ENCODE data around the gene LDHAL6A.
"Not testable (repeated sequence)": the region's sequence is repeated elsewhere in the genome, so short reads cannot be mapped to it uniquely, and the experiment has no call there.

Gene LDHAL6A

DNA sequence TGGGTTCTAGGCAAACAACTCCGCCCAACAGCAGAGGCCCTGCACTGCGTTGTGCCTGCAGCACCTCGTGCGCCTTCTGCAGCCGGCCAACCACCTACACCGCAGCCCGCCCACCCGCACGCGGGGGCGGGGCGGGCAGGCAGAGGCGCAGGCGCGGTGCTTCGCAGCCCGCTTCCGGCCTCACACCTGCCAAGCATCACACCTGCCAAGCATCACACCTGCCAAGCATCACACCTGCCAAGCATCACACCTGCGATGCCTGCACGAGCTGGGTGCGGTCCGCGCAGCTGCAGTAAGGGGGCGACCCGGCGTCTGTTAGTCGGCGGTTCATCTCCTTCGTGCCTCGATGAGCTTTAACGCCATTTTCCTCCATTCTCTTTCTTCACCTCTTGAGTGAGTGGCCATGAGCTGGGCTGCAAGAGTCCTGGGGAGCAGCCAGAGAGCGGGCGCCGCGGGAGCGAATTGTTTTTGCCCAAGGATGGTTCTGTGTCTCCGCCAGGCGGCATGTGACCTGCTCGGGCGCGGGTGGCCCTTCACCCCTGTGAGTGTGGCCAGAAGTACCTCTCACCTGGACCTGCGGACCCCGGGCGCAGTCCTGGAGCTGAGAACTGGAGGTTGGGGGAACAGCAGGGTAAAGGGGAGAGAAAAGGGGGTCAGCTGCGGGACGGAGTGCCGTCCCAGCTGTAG is at the start of gene LDHAL6A:
Gene LDHAL6A (plus strand): TSS at position 171 of the 687 bp plus-strand sequence. CDS start 825 bp downstream, outside the sequence.
- peak; percentile 5 for DNase-seq

DNA sequence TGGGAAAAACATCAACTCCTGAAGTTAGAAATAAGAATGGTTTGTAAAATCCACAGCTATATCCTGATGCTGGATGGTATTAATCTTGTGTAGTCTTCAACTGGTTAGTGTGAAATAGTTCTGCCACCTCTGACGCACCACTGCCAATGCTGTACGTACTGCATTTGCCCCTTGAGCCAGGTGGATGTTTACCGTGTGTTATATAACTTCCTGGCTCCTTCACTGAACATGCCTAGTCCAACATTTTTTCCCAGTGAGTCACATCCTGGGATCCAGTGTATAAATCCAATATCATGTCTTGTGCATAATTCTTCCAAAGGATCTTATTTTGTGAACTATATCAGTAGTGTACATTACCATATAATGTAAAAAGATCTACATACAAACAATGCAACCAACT is 48.3 kb upstream of the LDHAL6A start:
- not testable (repeated sequence) for DNase-seq

DNA sequence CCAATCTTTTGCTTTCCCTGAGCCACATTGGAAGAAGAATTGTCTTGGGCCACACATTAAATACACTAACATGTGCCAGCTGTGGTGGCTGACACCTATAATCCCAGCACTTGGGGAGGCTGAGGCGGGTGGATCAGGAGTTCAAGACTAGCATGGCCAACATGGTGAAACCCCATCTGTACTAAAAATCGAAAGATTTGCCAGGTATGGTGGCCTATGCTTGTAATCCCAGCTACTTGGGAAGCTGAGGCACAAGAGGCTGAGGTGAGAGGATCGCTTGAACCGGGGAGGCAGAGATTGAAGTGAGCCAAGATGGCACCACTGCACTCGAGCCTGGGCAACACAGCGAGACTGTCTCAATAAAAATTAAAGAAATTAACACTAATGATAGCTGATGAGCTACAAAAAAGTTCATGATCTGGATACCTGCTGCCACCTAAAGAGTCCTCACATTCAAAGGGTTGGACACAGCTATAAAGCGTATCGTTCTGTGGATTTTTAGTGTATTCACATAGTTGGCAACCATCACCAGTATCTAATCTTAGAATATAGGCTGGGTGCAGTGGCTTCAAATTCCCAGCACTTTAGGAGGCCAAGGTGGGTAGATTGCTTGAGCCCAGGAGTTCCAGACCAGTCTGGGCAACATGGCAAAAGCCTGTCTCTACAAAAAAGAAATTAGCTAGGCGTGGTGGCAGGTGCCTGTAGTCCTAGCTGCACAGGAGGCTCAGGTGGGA is 46.9 kb upstream of the LDHAL6A start:
- DNase-seq, result peak; percentile 35

DNA sequence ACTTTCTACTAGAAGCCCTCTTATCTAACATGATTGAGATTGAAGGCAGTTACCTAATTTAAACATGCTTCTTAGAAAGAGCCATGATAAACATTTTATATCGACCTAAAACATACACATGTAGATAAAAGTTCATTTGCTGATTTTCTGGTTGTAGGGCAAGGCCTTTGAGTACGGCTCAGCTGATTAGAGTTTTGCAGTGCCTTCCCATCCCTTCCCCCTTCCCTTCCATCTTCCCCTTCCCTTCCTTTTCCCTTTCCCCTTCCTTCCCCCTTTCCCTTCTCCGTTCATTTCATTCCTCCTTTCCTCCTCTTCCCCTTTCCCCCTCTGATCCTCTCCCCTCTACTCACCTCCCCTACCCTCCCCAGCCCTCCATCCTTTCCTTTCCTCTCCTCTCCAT is 39.2 kb upstream of the LDHAL6A start:
- no peak for DNase-seq

DNA sequence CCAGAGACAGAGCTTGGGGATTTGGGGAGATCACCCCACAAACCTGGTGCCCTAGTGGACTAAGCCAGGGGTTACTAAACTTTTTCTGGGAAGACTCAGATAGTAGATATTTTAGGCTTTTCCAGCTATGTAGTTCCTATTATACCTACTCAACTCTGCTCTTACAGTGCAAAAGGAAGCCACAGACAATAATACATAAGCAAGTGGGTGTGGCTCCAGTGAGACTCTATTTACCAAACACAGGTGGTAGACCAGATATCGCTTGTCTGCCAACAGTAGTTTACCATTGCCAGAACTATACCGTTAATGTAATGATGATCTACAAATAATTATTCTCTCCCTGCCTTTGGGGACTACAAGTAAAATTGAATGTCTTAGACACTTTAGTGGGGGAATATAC is 36.6 kb upstream of the LDHAL6A start:
- DNase-seq, result no peak

DNA sequence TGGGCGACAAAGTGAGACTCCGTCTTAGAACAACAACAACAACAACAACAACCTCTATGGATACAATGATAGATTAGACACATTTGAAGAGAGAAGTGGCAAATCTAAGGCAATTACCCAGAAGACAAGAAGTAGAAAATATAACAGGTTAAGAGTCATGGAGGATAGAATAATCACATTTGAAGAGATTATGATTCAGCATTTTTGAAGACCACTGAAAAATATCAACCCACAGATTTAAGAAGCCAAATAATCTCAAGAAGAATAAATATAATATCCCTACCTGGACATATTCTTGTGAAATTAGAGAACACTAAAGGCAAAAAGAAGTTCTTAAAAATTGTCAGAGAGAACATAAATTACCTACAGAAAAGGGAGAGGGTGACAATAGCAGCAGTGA is 35.6 kb upstream of the LDHAL6A start:
- no peak for DNase-seq

DNA sequence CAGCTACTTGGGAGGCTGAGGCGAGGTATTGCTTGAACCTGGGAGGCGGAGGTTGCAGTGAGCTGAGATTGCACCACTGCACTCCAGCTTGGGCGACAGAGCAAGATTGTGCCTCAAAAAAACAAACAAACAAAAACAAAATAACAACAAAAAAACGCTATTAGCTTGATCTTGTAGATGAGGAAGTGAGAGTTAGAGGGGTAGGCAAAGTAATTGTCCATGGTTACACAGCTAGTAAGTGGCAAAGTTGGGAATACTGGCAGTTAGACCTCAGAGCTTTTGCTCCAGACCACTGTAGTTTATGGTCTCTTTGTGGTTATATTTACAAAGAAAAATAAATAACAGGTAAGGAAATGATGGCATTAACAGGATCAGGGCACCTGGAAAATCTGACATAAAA is 28.4 kb upstream of the LDHAL6A start:
- no peak for DNase-seq

DNA sequence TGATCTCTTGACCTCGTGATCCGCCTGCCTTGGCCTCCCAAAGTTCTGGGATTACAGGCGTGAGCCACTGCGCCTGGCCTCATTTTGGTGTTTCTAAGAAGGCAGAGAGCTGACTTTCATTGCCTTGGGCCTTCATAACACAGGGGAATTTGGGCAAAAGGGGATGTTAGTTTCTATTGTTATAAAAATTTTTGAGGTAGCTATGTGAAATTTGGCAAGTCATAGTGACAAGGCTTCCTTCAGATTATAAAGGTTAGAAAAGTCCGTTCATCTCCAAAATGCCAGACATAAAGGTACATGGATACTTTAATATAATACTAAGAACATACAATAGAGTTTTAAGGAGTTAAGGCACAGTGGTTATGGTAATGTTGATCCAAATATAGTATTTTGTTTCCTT is 26.3 kb upstream of the LDHAL6A start:
- no peak for DNase-seq

DNA sequence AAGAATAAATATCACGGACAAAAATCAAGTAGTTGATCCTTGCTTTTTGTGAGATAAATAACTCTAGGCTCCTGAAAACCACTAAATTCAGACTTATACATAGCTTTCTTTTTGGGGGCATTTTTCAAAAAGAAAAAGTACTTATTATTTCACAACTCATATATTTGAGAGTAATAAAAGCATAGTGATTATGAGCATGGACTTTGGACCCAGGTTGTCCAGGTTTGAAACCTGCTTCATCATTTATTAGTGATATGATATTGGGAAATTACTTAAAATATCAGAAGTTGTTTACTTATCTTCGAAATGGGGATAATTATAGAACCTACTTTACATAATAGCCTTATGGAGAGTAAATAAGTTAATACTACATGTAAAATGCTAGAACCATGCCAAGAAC is 17.0 kb upstream of the LDHAL6A start:
- DNase-seq, result no peak

DNA sequence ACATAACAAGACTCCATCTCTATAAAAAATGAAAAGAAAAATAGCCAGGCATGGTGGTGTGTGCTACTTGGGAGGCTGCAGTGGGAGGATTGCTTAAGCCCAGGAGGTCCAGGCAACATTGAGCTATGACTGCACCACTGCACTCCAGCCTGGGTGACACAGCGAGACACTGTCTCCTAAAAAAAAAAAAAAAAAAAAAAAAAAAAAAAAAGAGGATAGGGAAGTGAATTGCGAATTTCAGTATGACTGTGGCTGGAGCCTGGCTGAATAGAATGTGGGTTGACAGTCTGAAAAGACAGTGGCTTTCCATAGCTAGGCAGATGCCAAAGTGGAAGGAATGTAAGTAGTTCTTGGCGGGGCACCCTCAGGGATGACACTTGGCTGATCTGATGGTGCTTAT is 6.4 kb upstream of the LDHAL6A start:
- no peak for DNase-seq

DNA sequence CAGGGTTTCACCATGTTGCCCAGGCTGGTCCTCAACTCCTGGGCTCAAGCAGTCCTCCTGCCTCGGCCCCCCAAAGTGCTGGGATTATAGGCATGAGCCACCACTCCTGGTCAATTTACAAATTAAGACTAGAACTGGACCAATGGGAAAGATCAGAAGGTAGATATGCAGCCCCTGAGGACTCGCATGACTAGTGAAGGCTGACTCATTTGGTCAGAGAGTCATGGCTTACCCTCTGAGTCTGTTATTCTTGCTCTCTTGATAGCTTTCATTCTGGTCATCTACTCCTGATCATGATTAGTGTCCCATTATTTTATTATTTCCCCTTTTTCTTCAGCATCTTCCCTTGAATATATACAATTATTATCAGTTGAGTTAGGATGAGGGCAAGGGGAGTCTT is 2.7 kb upstream of the LDHAL6A start:
- DNase-seq, result no peak

DNA sequence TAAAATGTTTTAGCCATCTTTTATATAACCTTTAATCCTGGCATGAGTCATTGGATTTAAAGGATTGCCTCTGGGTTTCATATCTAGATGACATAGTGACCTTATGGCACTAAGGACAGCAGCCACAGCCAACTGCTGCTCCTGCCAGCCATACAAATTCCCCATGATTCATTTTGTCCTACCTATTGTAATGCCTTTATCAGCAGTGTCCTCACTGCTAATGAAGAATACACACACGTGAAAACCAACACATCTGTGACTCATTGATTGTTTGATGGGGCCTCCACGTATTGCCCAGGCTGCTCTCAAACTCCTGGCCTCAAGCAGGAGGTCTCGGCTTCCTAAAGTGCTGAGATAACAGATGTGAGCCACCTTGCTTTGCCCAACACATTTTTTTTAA is 1.8 kb downstream of the LDHAL6A start:
- no peak for DNase-seq

DNA sequence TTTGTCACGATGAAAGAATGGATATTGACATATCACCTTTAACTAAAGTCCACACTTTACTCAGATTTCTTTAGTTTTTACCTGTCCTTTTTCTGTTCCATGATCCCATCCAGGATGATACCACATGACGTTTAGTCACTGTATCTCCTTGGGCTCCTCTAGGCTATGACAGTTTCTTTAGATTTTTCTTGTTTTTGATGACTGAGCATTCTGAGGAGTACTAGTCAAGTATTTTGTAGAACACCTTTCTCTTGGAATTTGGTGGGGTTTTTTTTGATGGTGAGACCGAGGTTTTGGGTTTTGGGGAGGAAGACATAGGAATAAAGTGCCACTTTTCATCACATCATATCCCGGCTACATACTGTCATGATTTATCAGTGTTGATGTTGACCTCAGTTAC is 4.0 kb downstream of the LDHAL6A start:
- DNase-seq, result no peak

DNA sequence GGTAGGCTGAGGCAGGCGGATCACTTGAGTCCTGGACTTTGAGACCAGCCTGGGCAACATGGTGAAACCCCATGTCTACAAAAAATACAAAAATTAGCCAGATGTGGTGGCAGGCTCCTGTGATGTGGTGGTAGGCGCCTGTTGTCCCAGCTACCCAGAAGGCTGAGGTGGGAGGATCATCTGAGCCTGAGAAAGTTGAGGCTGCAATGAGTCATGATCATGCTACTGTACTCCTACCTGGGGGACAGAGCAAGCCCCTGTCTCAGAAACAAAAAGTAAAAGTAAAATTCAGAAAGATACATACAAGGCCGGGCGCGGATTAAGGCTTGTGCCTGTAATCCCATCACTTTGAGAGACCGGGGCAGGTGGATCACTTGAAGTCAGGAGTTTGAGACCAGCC is 6.3 kb downstream of the LDHAL6A start:
- peak; percentile 6 for DNase-seq

DNA sequence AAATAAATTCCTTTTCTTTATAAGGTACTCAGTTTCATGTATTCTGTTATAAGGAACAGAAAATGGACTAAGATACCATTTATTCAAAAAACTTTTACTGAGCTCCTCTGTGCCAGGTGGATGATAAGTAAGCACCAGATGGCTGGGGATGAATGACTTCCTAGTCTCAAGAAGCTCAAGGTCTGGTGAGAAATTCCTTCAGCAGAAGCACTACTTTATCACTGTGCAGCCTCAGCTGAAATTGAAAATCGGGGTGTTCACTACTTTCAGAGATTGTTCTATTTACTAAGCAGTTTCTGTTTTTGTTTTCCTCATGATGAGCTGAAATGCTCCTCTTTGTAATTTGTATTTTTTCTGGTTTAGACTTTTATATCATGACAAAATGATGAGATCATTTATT is 7.8 kb downstream of the LDHAL6A start:
- DNase-seq, result no peak

DNA sequence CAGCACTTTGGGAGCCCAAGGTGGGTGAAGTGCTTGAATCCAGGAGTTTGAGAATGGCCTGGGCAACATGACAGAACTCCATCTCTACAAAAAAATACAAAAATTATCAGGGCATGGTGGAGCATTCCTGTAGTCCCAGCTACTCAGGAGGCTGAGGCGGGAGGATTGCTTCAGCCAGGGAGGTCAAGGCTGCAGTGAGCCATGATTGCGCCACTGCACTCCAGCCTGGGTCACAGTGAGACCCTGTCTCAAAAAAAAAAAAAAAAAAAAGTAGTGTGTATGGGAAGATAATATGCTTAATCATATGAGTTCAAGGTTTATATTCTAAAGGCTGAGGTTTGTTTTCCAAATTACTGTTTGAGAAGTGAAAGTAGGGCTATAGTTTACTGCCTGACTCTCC is 10.7 kb downstream of the LDHAL6A start:
- DNase-seq, result no peak

DNA sequence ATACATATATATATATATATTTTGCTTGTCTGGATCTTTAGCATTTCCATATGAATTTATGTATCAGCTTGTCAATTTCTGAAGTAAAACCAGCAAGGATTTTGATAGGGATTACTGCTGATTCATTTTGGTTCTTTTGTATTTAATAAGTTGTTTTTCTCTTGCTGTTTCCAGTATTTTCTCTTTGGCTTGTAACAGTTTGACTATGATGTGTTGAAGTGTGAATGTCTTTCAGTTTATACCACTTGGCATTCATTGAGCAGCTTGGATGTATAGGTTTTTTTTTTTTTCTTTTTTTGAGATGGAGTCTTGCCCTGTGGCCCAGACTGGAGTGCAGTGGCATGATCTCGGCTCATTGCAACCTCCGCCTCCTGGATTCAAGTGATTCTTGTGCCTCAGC is 12.4 kb downstream of the LDHAL6A start:
- DNase-seq, result no peak

DNA sequence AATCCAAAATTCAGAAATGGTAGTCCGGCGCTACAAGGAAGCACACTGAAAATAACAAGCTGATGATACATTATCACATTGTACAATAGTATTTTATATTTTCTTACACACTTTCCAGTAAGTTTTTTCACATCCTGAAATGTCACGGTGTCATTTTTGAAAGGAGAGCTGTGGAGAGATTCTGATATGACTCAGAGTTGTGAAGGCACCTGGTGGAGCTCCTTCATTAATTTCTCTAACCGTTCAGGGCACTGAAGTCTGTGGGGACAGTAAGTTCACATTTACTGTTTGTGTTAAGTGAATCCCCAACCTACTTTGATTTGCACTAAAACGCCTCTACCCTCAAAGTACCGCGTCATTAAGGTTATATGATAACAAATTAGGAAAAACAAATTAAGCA is 13.3 kb downstream of the LDHAL6A start:
- DNase-seq, result no peak

DNA sequence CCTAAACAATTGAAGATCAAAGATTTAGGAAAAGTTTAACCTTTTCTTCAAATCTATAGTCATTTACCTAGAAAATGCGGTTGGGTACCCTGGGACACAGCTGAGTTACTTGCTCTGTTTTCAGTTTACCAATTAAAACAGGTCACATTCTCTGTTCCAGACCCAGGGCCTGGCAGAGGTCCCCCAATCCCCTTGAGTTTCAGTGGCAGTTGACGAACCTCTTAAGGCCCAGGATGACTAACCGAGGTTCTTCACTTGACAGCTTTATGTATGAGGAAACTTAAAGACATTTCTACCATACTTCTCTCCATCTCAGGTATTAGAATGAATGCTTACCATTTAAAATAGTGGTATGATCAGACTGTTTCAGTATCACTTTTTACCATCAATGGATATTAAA is 16.3 kb downstream of the LDHAL6A start:
- peak; percentile 24 for DNase-seq

DNA sequence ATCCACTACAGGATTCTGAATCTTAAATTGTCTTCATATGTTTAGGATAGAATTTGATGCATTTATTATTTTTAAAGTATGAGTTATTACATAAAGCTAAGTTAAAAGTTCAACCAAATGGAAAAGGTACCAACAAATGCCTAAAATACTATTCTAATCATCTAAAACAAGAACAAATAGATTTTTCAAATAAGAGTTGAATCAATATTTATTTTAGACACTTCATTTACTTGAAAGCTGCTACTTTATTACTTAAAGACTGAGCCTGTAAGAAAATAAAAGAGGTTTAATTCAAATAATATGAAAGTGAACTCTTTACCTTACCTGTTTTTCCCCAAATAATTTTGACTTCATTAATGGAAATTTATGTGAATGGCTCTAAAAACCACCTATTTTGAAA is 16.9 kb downstream of the LDHAL6A start:
- DNase-seq, result no peak

DNA sequence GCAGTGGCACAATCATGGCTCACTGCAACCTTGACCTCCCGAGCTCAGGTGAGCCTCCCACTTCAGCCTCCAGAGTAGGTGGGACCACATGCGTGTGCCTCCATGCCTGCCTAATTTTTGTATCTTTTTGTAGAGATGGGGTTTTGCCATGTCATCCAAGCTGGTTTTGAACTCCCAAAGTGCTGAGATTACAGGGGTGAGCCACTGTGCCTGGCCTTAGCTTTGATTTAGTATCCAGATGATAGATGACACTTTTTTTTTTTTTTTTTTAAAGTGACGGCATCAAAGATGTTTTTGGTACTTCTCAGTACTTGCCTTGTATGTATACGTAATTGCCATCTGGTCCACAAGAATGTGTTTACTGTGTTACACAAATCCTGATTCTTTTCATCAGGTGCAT is 23.4 kb downstream of the LDHAL6A start:
- no peak for DNase-seq

DNA sequence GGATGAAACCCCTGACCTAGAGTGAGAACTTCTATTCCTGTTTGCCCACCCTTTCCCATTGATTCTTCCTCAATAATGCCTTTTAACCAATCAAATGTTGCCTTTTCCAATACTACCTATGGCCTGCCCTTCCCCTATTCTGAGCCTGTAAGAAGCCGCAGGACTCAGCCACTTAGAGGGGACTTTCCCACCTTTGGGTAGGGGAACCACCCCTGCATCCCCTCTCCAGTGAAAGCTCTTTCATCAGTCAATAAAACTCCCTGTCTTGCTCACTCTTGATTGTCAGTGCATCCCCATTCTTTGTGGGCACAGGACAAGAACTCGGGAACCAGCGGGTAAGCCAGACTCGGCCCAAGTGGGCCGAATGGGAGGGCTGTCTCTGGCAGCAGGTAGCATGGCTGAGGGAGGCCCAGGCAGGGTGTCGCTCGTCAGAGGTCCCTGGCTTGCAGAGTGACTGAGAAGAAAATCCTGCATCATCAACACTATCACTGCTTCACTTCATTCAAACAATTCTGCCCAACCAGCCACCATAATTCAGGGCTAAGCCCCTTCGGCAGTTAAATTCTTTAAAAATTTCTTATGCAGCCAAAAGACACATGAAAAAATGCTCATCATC is 30.4 kb downstream of the LDHAL6A start:
- peak; percentile 4 for DNase-seq

DNA sequence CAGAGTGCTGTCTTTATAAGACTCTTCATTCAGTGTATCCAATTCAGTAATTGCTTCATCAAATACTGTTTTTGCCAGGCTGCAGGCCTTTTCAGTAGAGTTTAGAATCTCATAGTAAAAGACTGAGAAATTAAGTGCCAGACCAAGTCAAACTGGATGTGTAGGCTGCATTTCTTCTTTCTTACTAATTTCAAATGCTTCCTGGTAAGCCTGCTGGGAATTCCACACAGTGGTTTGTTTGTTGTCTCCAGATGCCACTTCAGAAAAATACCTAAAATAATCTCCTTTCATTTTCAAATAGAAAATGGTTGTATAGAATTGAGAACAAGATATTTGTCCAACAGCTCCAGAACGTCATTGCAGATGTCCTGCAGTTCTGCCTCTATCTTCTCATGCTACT is 34.7 kb downstream of the LDHAL6A start:
- no peak for DNase-seq

DNA sequence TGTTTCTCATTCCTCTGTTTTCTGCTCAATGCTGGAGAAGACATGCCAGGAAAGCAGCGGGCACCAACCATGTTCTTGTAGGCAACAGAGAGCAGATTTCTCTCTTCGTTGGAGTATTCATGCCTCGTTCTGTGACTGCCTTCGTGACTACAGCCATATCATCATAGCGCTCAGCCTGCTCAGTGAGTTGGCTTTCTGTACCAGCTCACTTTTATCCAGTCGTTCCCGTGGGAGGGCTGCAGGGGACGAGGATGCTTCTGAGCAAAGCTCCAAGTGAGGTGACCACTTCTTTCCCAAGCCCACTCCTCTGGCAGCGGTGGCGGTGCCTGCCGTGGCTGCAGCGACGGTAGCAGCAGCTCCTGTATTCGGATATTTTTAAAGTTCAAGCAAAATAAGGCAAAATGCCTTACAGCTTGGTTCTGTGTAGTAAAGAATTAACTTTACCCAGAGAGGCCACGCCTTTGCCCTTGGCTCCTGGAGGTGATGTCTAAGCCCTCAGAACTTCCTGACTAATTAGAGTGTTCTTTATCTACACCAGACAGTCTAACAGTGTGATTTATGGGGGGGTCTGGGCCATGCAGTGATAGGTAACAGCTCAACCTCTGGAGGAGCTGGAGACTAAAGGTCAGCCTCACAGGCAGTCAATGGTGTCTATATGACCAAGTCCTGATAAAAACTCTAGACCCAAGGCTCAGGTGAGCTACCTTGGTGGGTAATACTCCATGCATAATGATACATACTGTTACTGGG is 35.3 kb downstream of the LDHAL6A start:
- no peak for DNase-seq
